Glomerular visceral epithelial cell (primary cell): ENCODE results near the gene DNAH14.

Experiments used
- DNase-seq: peaks from one replicate; pipeline ENCODE4 v3.0.0-alpha.2; 2016; ENCODE audit errors: extremely low spot score

DNAH14 gene

GRCh38 chr1:225448146-225448805 lies 518.8 kb downstream of the DNAH14 start:
- no peak for DNase-seq
